GM13977 (cell line): Measurements from ENCODE around the gene CTBP2.

Experiments used
- DNase-seq: peaks from one replicate; pipeline ENCODE4 v3.0.0; 2012; ENCODE audit warnings: low spot score
- CTCF ChIP-seq: IDR thresholded peaks from 2 replicates; pipeline ENCODE4 v1.5.1; 2012; ENCODE audit warnings: mild to moderate bottlenecking, control low read depth; ENCODE audit not compliant: insufficient read depth; ENCODE audit errors: extremely low read depth, missing control alignments
- in situ Hi-C: fragments of 300-500 bp; cut with MboI; formaldehyde crosslinking; loops from one replicate; pipeline ENCODE4 v1.12.0; 2022; ENCODE audit warnings: low sequenced_read_pairs, low pct_unique_long_range_greater_than_20kb, mixed read lengths, inconsistent platforms; ENCODE audit not compliant: unreplicated experiment

CTBP2 gene

GRCh38 chr10:125087191-125087896 is 73.0 kb downstream of the CTBP2 start:
- in situ Hi-C loops, result no loop called here
- DNase-seq, result no peak
- TF ChIP-seq CTCF, result no peak

- no peak for TF ChIP-seq CTCF
- no peak for DNase-seq
- in situ Hi-C loops, result no loop called here
These were observed 73.7 kb downstream of the CTBP2 start for GRCh38 chr10:125086691-125087090.

- no peak for TF ChIP-seq CTCF
- in situ Hi-C loops, result no loop called here
- no peak for DNase-seq
These were observed 74.9 kb downstream of the CTBP2 start for GRCh38 chr10:125085258-125086054.

- in situ Hi-C loops, result no loop called here
- no peak for DNase-seq
- TF ChIP-seq CTCF, result no peak
These were observed 75.6 kb downstream of the CTBP2 start for GRCh38 chr10:125084614-125085257.

- no peak for TF ChIP-seq CTCF
- DNase-seq, result no peak
These were observed 76.2 kb downstream of the CTBP2 start for GRCh38 chr10:125084191-125084613.

GRCh38 chr10:125083576-125083920 is 76.8 kb downstream of the CTBP2 start:
- no peak for TF ChIP-seq CTCF
- DNase-seq, result no peak
- in situ Hi-C loops, result no loop called here

More at GRCh38 chr10:125084191-125084613, 76.2 kb downstream of the CTBP2 start:
- in situ Hi-C loops, result no loop called here
